Activated CD4-positive, alpha-beta memory T cell treated with anti-CD3 and anti-CD28 coated beads, Interleukin-2, amount 10 ng/mL, durations not matched to agents 7 days and 5 days (primary cell): ENCODE measurements around the gene SNED1. TPM values are rescaled to one million over a fixed set of nuclear protein-coding genes. Genes with fewer than 3 reads are reported as not detected.
A peak's percentile ranks its signal among the peaks of the same experiment; 100 is the strongest.
"Not testable (repeated sequence)": the region's sequence is repeated elsewhere in the genome, so short reads cannot be mapped to it uniquely, and the experiment has no call there.

Source experiments
- CTCF ChIA-PET: fragments of 350-600 bp; sonication (Branson Sonifier 250); formaldehyde crosslinking; loops from one replicate; lab custom pipeline; 2021; ENCODE audit warnings: antibody characterized with exemption, inconsistent platforms; lab: Charles Lee
- POLR2A ChIA-PET: fragments of 350-600 bp; sonication (Branson Sonifier 250); formaldehyde crosslinking; loops from one replicate; lab custom pipeline; 2021; ENCODE audit warnings: antibody characterized with exemption; lab: Charles Lee
- DNase-seq: peaks from one replicate; pipeline ENCODE4 v3.0.0-alpha.2; 2020
- H3K27ac Mint-ChIP-seq: one replicate; pipeline ENCODE4 v1.8.0; 2021; ENCODE audit warnings: mild to moderate bottlenecking, mixed read lengths
- H3K27me3 Mint-ChIP-seq: one replicate; pipeline ENCODE4 v1.8.0; 2021; ENCODE audit warnings: mixed read lengths
- H3K36me3 Mint-ChIP-seq: one replicate; pipeline ENCODE4 v1.8.0; 2021; ENCODE audit warnings: low read depth, mixed read lengths
- H3K4me1 Mint-ChIP-seq: one replicate; pipeline ENCODE4 v1.8.0; 2021; ENCODE audit warnings: mixed read lengths
- H3K4me3 Mint-ChIP-seq: one replicate; pipeline ENCODE4 v1.8.0; 2021; ENCODE audit warnings: mild to moderate bottlenecking, mixed read lengths
- H3K9me3 Mint-ChIP-seq: one replicate; pipeline ENCODE4 v1.8.0; 2021; ENCODE audit warnings: mixed read lengths
- total RNA-seq, 2 experiments: library from RNA; stranded (reverse); gene quantifications; one replicate each; pipeline ENCODE4 v1.2.3, GENCODE V29; 2021

The SNED1 gene
- total RNA-seq, 2 experiments from 2014 or later: 32.6 to 34.3 TPM

DNA sequence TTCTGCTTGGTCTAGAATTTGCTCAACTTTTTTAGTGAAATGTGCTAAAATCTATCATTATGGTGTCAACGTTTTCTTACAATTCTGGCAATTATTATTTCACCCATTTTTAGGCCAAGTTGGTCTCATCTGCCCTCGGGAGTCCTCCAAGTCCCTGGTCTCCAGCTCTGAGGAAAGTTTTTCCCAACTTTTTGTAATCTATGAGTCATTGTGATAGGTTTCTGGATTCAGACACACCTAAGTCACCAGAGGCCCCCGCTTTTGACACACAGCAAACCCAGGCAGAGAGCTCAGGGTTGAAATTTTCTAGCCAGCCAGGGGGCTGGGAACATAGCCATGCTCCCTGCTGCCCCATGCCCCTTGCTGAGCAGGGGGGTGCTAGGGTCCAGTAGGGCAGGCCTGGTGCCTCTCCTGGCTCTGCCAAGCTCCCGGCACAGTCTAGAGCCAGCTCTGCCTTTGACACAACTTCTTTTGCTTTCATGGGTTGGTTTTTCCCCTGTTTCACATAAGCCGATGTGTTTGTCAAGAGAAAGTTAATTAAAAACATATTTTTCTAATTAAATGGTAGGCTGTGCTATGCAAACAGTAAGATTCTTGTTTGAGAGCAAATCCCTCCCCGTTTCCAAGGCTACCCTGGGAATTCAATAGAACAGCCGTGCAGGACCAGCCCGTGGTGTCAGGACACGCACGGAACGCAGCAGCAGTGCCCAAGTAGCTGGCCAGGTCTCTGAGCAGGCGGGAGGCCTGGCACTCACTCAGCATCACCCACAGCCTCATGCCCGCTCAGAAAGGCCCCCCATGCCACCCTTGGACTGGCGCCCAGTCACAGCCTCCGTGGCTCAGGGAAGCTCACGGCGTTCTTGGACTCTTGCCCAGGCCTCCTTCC lies 25.5 kb upstream of the SNED1 start:
- CTCF ChIA-PET: interaction anchor here (2.0 kb wide), 1 partner anchor 11 kb away, joined by 8 read pairs; no protein-coding TSS in a partner anchor
- DNase-seq: no peak
- no peak overlapping the region for H3K27ac Mint-ChIP-seq
- H3K4me1 Mint-ChIP-seq: peaks cover 19% of the 10 kb centered on the region
- H3K4me3 Mint-ChIP-seq: no peak overlapping the region
- H3K36me3 Mint-ChIP-seq: no peaks in the 10 kb centered on the region
- POLR2A ChIA-PET: no interaction called here
- H3K27me3 Mint-ChIP-seq: peaks cover 18% of the 10 kb centered on the region
- H3K9me3 Mint-ChIP-seq: no peaks in the 10 kb centered on the region

DNA sequence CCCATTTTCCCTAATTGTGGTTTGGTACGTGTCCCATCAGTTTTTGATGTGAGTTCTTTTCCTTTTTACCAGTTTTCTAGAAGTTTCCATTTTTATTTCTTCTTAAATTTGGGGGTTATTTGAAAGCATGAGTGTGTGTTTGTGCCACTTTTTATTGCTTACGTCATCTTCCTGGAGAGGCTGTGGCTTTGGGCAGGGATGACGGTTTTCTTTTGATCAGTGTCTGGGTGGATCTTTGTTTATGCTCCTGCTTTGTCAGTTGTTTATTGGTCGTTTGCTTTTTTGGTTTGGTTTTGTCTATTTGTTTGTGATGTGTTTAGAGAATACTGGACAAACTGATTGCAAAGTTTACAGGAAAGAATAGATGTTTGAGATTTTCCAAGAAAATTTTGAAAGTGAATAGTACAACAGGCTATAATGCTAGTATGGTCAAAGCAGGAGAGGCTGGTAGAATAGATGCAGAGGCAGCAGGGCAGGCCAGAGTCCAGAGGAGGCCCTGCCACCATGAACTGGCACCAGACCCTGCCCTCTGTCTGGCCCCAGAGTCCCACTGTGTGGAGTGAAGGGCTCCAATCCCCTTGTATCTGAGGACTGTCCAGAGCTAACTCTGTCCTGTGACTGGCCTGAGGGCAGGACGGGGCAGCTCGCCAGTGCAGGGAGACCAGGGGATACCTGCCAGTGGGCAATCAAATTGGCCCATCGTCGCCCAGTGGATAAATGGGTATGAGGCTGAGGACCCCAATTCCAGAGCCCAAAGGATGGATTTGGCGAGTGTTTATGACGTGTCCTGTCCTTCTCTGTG lies 23.4 kb upstream of the SNED1 start:
- CTCF ChIA-PET: interaction anchor here (2.0 kb wide), 1 partner anchor 8 kb away, joined by 8 read pairs; no protein-coding TSS in a partner anchor
- peak; percentile 45 for DNase-seq
- Mint-ChIP-seq H3K4me3 (peak overlapping the region; percentile 15), H3K4me1 (peaks cover 19% of the 10 kb centered on the region), H3K27ac (peak overlapping the region; percentile 75), H3K27me3 (peaks cover 18% of the 10 kb centered on the region), H3K9me3 (no peaks in the 10 kb centered on the region), H3K36me3 (no peaks in the 10 kb centered on the region)
- POLR2A ChIA-PET: no interaction called here

DNA sequence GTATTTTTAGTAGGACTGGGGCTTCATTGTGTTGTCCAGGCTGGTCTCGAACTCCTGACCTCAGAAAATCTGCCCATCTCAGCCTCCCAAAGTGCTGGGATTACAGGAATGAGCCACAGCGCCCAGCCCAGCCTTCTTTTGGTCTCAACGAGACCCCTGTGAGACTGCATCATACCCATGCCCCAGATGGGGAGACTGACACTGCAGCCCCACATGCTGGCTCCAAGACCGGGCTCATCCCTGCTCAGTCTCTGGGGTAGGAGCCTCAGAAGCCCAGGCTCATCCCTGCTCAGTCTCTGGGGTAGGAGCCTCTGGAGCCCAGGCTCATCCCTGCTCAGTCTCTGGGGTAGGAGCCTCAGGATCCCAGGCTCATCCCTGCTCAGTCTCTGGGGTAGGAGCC lies 22.5 kb upstream of the SNED1 start:
- H3K4me3 Mint-ChIP-seq, DNase-seq, H3K27ac Mint-ChIP-seq, H3K9me3 Mint-ChIP-seq, POLR2A ChIA-PET, H3K36me3 Mint-ChIP-seq: not testable (repeated sequence)
- Mint-ChIP-seq H3K4me1 (peaks cover 16% of the 10 kb centered on the region), H3K27me3 (peaks cover 18% of the 10 kb centered on the region)
- CTCF ChIA-PET: interaction anchor here (0.7 kb wide), 1 partner anchor 684 kb away, joined by 5 read pairs; no protein-coding TSS in a partner anchor

DNA sequence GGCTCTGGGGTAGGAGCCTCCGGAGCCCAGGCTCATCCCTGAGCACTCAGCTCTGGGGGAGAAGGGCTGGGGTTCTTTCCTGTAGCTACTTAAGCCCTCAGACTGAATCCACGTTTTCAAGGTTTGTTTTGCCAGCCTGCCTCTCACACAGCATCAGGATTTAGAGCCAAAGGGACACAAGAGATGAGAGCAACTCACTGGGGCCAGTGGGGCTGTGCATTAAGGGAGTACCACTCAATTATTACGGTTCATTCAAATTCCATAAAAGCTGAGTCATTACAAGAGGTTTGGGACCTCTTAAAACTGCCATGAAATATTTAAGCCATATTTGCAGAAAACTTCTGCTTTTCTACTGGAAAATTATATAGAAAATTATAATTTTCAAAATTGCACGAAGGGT lies 17.1 kb upstream of the SNED1 start:
- H3K4me3 Mint-ChIP-seq: no peak overlapping the region
- H3K27me3 Mint-ChIP-seq: peaks cover 18% of the 10 kb centered on the region
- ChIA-PET POLR2A (interaction anchor here (0.7 kb wide), 1 partner anchor 318 kb away, joined by 3 read pairs; no protein-coding TSS in a partner anchor), CTCF (no interaction called here)
- DNase-seq: no peak
- no peak overlapping the region for H3K27ac Mint-ChIP-seq
- H3K36me3 Mint-ChIP-seq: no peaks in the 10 kb centered on the region
- H3K4me1 Mint-ChIP-seq: no peaks in the 10 kb centered on the region
- H3K9me3 Mint-ChIP-seq: no peaks in the 10 kb centered on the region

DNA sequence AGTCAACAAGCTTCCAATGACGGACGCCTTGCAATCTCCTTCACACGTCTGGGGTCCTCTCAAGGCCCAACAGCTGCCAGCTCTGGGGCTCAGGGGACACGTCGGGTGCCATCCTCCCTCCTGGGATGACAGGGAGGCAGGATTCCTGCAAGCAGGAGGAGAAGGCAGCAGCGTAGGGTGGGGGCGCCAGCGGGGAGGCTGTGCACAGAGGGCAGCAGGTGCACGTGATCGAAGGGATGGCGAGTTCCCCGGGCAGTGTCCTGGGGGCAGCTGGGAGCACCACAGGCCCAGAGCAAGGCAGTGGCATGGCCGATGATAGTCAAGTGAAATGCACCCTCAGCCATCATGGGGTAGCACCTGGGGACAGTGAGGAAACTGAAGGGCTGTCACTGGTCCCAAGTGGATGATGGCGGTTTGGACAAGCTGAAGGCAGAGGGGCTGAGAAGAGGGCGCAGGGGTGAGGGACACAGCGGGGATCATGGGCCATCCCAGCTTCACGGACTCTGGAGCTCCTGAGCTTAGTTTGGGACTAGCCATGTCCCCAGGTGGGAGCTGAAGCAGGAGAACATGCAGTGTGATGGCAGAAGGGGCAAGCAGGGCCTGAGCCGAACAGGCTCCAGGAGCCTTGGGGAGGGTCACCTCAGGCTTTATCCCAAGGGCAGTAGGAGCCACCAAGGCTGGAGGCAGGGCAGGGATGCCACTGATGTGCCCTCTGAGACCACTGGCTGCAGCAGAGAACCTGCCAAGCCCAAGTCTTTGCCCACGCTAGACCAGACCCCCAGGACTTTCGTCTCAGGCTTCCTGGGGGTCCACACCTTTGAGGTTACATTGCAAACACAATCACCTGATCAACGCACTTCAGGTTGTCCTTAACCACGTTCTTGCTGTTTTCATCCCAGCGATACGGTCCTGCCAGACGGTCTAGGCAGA lies 16.3 kb upstream of the SNED1 start:
- Mint-ChIP-seq H3K4me3 (no peak overlapping the region), H3K27me3 (peaks cover 18% of the 10 kb centered on the region), H3K27ac (no peak overlapping the region), H3K9me3 (no peaks in the 10 kb centered on the region), H3K36me3 (no peaks in the 10 kb centered on the region), H3K4me1 (no peaks in the 10 kb centered on the region)
- DNase-seq: no peak
- POLR2A ChIA-PET: interaction anchor here (0.7 kb wide), 1 partner anchor 319 kb away, joined by 3 read pairs; no protein-coding TSS in a partner anchor
- CTCF ChIA-PET: no interaction called here

DNA sequence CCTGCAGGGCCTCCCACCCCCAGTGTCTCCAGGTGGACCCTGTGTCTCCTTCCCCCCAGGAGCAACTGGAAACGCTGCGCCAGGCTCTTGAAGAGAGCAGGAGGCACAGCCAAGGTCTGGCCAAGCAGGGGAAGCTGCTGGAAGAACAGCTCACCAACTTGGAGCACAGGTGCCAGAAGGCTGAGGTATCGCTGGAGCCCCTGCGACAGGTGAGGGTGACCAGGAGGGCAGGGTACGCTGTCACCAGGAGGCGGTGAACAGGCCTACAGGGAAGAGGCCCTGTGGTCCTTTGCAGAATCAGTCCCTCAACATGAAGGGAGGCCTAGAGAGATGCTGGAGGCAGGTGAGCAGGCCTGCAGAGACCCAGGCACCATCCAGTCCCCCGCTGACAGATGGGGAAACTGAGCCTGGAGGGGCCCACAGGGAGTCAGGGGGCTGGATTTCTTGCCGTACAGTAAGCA lies 15.6 kb upstream of the SNED1 start:
- H3K9me3 Mint-ChIP-seq: no peaks in the 10 kb centered on the region
- DNase-seq: no peak
- H3K27ac Mint-ChIP-seq: no peak overlapping the region
- H3K4me3 Mint-ChIP-seq: no peak overlapping the region
- ChIA-PET POLR2A (no interaction called here), CTCF (interaction anchor here (0.9 to 1.9 kb wide), 2 partner anchors 9 to 166 kb away, joined by 6 to 8 read pairs; partner anchors contain the start of genes PASK and PPP1R7)
- H3K36me3 Mint-ChIP-seq: no peaks in the 10 kb centered on the region
- H3K4me1 Mint-ChIP-seq: no peaks in the 10 kb centered on the region
- peaks cover 18% of the 10 kb centered on the region for H3K27me3 Mint-ChIP-seq

DNA sequence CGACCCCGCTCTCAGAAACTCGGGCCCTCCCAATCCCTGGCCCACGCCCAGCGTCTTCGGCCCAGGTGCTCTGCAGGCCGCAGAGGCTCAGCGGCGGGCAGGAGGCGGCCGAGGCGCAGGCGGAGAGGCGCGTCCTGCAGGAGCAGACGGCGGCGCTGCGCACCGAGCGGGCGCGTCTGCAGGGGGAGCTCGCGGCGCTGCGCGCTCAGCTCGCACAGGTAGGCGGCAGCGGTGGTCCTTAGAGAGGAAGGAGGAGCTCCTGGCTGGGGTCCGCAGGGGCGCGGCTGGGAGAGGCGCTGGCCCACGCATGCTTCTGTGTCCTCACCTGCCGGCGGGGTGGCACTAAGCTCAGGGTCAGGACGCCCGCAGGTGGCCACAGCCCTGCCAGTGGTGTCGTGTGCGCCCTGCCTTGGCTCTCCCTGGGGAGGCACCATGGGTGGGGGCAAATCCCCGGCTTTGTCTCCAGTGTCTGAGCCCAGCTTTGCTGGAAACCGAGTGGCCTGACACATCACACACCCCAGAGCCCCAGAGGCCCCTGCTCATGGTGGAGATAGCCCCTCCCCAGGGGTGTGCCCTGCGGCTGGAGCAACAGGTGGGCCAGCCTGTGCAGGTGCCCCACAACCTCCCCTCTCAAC lies 14.9 kb upstream of the SNED1 start:
- no peaks in the 10 kb centered on the region for H3K36me3 Mint-ChIP-seq
- CTCF ChIA-PET: interaction anchor here (0.6 to 1.9 kb wide), 6 partner anchors 10 to 533 kb away, joined by 3 to 8 read pairs (median 4); partner anchors contain the start of genes PASK and PPP1R7
- POLR2A ChIA-PET: no interaction called here
- no peaks in the 10 kb centered on the region for H3K4me1 Mint-ChIP-seq
- H3K27ac Mint-ChIP-seq: no peak overlapping the region
- no peak overlapping the region for H3K4me3 Mint-ChIP-seq
- DNase-seq: peak; percentile 42
- H3K9me3 Mint-ChIP-seq: no peaks in the 10 kb centered on the region
- peaks cover 18% of the 10 kb centered on the region for H3K27me3 Mint-ChIP-seq

DNA sequence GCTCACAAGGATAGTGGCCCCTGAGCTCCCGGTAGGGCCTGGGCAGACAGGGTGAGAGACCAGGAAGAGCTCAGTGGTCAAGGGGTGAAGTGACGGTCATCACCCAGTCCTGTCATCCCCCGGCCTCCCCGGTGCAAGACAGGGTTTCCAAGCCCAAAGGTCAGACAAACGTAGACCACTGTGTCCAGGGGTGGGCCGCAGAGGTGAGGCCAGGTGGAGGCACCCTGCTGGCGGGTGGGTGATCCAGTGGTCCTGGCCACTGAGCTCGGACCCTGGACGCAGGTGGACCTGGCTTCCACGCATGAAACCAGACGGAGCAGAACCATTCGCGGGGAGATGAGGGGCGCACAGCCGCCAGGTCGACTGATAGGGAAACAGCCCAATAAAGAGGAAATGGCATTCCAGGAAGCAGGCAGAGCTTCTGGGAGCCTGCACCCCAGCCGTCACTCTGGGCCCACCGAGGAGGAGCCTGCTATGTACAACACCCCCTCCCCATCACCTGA lies 14.4 kb upstream of the SNED1 start:
- ChIA-PET POLR2A (no interaction called here), CTCF (interaction anchor here (0.6 to 1.9 kb wide), 6 partner anchors 10 to 532 kb away, joined by 3 to 8 read pairs (median 4); partner anchors contain the start of genes PASK and PPP1R7)
- no peaks in the 10 kb centered on the region for H3K4me1 Mint-ChIP-seq
- H3K36me3 Mint-ChIP-seq: no peaks in the 10 kb centered on the region
- no peak for DNase-seq
- no peak overlapping the region for H3K4me3 Mint-ChIP-seq
- H3K27me3 Mint-ChIP-seq: peaks cover 18% of the 10 kb centered on the region
- no peak overlapping the region for H3K27ac Mint-ChIP-seq
- H3K9me3 Mint-ChIP-seq: no peaks in the 10 kb centered on the region

DNA sequence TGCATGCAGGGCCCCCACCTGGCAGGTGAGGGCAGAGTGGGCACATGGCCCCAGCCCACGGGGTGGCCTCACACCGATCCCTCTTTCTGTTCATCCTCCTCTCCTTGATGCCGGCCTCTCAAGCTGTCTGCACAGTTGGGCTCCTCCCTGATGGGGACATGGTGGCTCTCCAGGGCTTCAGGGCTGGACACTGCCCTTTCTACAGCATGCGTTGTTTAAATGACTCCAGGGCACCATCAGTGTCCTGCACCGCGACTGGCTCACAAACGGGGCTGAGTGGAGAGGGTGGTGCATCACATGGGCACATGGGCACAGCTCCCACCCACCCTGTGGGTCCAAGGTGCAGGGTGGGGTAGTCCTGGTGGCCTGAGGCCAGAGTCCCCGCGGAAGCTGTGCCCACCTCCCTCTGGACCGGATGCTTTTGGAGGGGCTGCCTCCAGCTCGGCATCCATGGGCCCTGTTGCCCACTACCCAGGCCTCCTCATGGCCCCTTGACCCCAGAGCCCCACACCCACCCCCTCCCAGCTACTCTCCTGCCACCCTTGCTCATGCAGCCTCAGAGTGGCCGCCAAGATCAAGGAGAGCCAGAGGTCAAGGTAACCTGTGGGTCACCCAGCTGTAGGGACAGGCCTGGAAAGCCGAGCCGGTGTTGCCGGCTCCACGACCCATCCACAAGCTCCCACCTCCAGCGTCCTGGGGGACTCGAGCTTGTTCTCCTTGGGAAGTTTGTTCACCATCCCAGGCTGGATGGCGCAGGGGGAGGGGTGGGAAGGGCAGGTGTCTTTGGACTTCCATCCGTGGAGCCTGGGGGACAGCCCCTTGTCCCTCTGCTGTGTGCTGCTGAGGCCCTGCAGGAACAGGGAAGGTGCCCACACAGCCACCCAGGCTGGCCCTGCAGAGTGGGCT lies 12.3 kb upstream of the SNED1 start:
- Mint-ChIP-seq H3K36me3 (no peaks in the 10 kb centered on the region), H3K27ac (no peak overlapping the region), H3K27me3 (peaks cover 17% of the 10 kb centered on the region), H3K9me3 (no peaks in the 10 kb centered on the region), H3K4me3 (no peak overlapping the region), H3K4me1 (no peaks in the 10 kb centered on the region)
- ChIA-PET POLR2A (no interaction called here), CTCF (no interaction called here)
- no peak for DNase-seq

DNA sequence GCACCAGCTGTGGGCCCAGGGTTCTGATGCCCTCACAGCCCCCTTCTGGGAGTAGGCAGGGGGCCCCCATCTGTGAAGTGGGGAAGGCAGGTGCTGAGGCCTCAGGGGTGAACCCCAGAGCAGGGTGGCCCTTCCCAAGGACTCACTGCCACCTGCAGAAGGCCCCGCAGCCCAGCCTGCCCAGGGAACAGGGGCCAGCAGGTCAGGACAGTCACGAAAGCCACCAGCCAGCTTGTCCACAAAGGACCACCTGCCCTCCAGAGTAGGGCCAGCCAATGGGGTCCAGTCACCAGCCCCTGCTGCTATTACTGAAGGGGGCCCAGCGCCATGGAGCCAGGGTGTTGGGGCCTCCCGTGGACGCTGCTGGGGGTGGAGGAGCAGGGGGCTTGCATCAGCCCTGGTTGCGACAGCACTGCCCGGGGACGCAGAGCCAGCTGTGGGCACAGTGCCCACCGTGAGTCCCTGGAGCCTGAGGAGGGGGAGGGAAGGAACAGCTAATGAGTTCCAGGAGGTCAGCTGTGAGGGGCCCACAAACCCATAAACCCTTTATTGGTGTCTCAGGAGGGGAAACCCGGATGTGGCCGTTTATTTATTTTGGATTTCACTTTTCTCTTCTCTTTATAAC lies 11.5 kb upstream of the SNED1 start:
- H3K36me3 Mint-ChIP-seq: no peaks in the 10 kb centered on the region
- no peak for DNase-seq
- peaks cover 11% of the 10 kb centered on the region for H3K27me3 Mint-ChIP-seq
- no peak overlapping the region for H3K4me3 Mint-ChIP-seq
- ChIA-PET POLR2A (no interaction called here), CTCF (no interaction called here)
- H3K9me3 Mint-ChIP-seq: no peaks in the 10 kb centered on the region
- no peaks in the 10 kb centered on the region for H3K4me1 Mint-ChIP-seq
- no peak overlapping the region for H3K27ac Mint-ChIP-seq

DNA sequence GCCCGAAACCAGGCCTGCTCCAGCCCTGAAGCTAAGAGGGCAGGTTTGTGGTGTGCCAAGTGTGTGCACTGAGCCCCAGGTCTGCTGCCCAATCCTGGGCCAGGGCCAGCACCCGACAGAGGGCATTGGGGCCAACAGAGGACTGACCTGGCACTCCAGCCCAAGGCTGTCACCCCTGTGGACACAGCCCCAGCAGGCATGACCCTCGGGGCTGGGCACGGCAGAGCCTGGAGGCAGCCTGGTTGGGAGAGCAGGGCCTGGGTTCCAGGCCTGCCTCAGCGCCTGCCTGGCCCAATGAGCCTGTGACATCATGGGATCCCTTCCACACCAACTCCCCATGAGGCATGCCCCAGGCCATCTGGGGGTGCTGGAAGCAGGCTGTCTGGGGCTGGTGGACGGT lies 10.8 kb upstream of the SNED1 start:
- ChIA-PET POLR2A (no interaction called here), CTCF (no interaction called here)
- DNase-seq: no peak
- H3K36me3 Mint-ChIP-seq: no peaks in the 10 kb centered on the region
- H3K27ac Mint-ChIP-seq: no peak overlapping the region
- no peaks in the 10 kb centered on the region for H3K4me1 Mint-ChIP-seq
- no peak overlapping the region for H3K4me3 Mint-ChIP-seq
- no peaks in the 10 kb centered on the region for H3K9me3 Mint-ChIP-seq
- peaks cover 6% of the 10 kb centered on the region for H3K27me3 Mint-ChIP-seq
